Neural crest cell (in vitro differentiated cells): ENCODE data around the gene NRG2. TPM values are rescaled to one million over a fixed set of nuclear protein-coding genes. Genes with fewer than 3 reads are reported as not detected.

Experiments
- DNase-seq: peaks from one replicate; pipeline ENCODE4 v3.0.0; 2021; ENCODE audit warnings: low read depth, mixed read lengths, low spot score
- H3K27ac Mint-ChIP-seq: one replicate; pipeline ENCODE4 v1.8.0; 2021; ENCODE audit warnings: mild to moderate bottlenecking, mixed read lengths; ENCODE audit not compliant: unreplicated experiment
- H3K27me3 Mint-ChIP-seq: 2 replicates; pipeline ENCODE4 v1.8.0; 2021; ENCODE audit warnings: low read depth, mild to moderate bottlenecking, mixed read lengths
- H3K36me3 Mint-ChIP-seq: 2 replicates; pipeline ENCODE4 v1.8.0; 2021; ENCODE audit warnings: low read depth, mild to moderate bottlenecking, mixed read lengths
- H3K4me1 Mint-ChIP-seq: 2 replicates; pipeline ENCODE4 v1.8.0; 2021; ENCODE audit warnings: mixed read lengths
- H3K4me3 Mint-ChIP-seq: one replicate; pipeline ENCODE4 v1.8.0; 2021; ENCODE audit warnings: mild to moderate bottlenecking, mixed read lengths
- H3K9me3 Mint-ChIP-seq: 2 replicates; pipeline ENCODE4 v1.8.0; 2021; ENCODE audit warnings: mixed read lengths
- CTCF ChIP-seq: fragments of 200-600 bp; sonication (generic); conservative IDR thresholded peaks from 2 replicates; pipeline ENCODE4 v1.5.0; 2021; ENCODE audit warnings: antibody characterized with exemption, mild to moderate bottlenecking
- total RNA-seq: library from RNA; stranded (reverse); gene quantifications from 2 replicates; pipeline ENCODE4 v1.2.1, GENCODE V29; 2021

Gene NRG2
- total RNA-seq, 1 donor from 2014 or later = 0.82 TPM

DNA sequence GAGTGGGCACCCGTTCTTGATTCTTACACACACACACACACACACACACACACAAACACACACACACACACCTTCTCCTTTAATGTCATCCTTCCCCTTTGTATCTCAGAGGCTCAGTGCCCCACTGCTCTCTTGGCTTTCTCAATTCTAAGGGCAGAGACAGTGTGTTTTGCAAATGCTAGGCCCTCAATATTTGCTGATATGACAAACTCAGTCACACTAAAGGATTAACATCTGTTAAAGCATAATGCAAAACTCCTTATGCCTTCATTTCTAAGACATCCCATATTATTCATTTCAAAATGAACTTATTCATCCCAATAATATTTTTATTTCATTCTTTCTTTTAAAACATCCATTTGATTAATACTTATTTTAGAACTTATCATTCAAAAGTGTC lies 8.9 kb upstream of the NRG2 start:
- DNase-seq = no peak
- Mint-ChIP-seq H3K36me3 (no peaks in the 10 kb centered on the region), H3K4me1 (no peaks in the 10 kb centered on the region), H3K27me3 (peaks cover 33% of the 10 kb centered on the region), H3K4me3 (no peak overlapping the region), H3K9me3 (no peaks in the 10 kb centered on the region), H3K27ac (no peak overlapping the region)
- TF ChIP-seq CTCF = no peak

DNA sequence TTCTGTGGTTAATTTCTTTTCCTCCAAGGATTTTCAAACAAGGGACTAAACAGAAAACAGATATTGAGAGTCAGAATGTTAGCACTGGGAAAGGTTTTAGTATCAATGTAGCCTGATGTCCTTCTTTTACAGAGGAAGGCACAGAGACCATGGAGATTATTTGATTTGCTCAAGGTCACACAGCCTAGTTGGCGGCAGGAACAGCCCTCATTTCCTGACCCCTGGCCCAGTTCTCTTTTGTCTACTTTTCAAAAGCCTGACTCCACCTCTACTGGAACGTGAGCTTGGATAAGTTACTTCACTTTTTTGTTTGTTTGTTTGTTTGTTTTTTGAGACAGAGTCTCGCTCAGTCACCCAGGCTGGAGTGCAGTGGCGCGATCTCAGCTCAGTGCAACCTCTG lies 6.6 kb upstream of the NRG2 start:
- Mint-ChIP-seq H3K4me1 (no peaks in the 10 kb centered on the region), H3K36me3 (no peaks in the 10 kb centered on the region), H3K4me3 (no peak overlapping the region), H3K27me3 (peaks cover 47% of the 10 kb centered on the region), H3K9me3 (no peaks in the 10 kb centered on the region), H3K27ac (no peak overlapping the region)
- no peak for DNase-seq
- TF ChIP-seq CTCF = no peak

DNA sequence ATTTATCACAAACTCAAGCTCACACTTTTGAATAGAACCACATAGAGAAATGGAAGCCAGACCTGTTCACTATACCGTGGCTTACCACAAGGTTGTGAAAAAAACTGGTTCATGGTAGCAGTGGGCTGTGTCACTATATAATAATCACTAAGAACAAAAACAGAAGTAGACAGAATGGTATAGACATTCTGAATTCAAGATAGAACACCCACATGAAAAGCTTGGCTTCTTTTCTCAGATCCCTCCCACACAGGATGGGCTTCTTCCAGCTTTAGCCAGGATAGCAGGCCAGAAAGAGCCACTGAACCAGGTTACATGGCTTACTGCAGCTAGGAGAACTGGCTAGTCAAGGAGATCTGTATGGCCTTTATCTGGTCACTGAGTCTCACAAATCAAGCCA lies 6.1 kb upstream of the NRG2 start:
- H3K4me3 Mint-ChIP-seq = no peak overlapping the region

DNA sequence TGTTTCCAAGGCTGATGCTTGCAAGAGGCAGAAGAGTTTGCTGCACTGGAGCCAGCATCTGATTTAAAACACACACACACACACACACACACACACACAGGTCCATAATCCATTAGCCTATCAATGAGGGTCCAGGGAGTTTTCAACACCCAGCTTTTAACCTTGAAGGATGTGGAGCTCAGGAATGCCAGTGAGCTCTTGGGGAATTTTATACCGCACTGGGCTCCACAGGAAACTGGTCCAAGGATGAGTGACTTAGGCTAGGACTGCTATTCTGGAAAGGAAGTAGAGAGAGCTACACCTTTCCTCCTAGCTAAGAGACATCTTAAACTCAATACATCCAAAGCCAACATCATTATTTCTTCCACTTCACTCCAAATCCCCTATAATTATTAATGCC lies 942 bp upstream of the NRG2 start:
- DNase-seq = no peak
- Mint-ChIP-seq H3K9me3 (no peaks in the 10 kb centered on the region), H3K4me1 (peaks cover 14% of the 10 kb centered on the region), H3K27ac (no peak overlapping the region), H3K4me3 (peak overlapping the region; percentile 84), H3K27me3 (peaks cover 83% of the 10 kb centered on the region), H3K36me3 (no peaks in the 10 kb centered on the region)
- no peak for TF ChIP-seq CTCF

More for the DNA sequence above, 6.1 kb upstream of the NRG2 start:
- Mint-ChIP-seq H3K9me3 (no peaks in the 10 kb centered on the region), H3K27ac (no peak overlapping the region), H3K4me1 (no peaks in the 10 kb centered on the region), H3K27me3 (peaks cover 53% of the 10 kb centered on the region), H3K36me3 (no peaks in the 10 kb centered on the region)
- no peak for DNase-seq
- TF ChIP-seq CTCF = no peak

DNA sequence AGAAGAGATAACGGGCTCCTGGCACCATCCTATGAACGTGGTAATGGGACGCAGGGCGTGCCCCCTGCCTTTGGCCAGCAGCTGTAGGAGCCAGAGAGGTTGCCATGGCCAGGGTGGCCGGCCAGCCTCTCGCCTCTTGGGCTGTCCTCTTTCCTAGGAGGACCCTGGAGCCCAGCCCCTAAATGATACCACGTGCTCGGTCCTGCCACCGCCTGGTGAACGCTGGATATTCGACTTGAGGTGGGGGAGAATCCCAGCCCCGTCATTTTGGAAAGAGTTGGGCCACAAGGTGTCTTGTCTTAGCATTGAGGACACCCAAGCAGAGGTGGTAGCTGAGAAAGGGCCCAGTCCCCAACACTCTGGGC lies 391 bp upstream of the NRG2 start:
- Mint-ChIP-seq H3K36me3 (no peaks in the 10 kb centered on the region), H3K27me3 (peaks cover 83% of the 10 kb centered on the region), H3K27ac (no peak overlapping the region), H3K4me1 (peaks cover 16% of the 10 kb centered on the region), H3K4me3 (peak overlapping the region; percentile 84), H3K9me3 (no peaks in the 10 kb centered on the region)
- no peak for DNase-seq
- TF ChIP-seq CTCF = peak; percentile 36

DNA sequence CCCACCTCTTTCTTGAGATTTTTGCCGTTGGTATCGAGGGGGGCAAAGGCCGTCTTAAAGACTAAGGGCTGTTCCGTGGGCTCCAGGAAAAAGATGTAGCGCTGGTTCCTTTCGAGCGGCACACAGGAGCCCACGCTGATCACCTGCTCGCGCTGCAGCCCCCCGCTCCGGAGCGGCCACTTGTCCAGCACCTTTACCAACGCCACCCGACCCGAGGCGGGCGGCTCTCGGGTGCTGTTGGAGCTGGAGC lies 781 bp downstream of the NRG2 start:
- H3K4me1 Mint-ChIP-seq = peaks cover 21% of the 10 kb centered on the region
- no peak for DNase-seq
- no peaks in the 10 kb centered on the region for H3K36me3 Mint-ChIP-seq
- H3K27me3 Mint-ChIP-seq = peaks cover 82% of the 10 kb centered on the region
- no peak for TF ChIP-seq CTCF
- no peak overlapping the region for H3K4me3 Mint-ChIP-seq
- H3K9me3 Mint-ChIP-seq = no peaks in the 10 kb centered on the region
- H3K27ac Mint-ChIP-seq = no peak overlapping the region
